HEK293 (cell line): ENCODE results near the gene PIEZO1.

Experiments used
- CTCF ChIA-PET: fragments of 350-600 bp; formaldehyde crosslinking; extraction: SDS; loops from one replicate; lab custom pipeline; 2021; ENCODE audit warnings: antibody characterized with exemption; lab: Yijun Ruan, JAX
- POLR2A ChIA-PET: fragments of 300-600 bp; formaldehyde crosslinking; extraction: SDS; loops from one replicate; lab custom pipeline; 2020; ENCODE audit warnings: antibody characterized with exemption, inconsistent platforms; lab: Yijun Ruan, JAX
- H3K27ac ChIP-seq: fragments of 200-500 bp; sonication (Bioruptor generic); 2 replicates; pipeline ENCODE4 v1.5.1; 2014; ENCODE audit warnings: low read depth, low read length, control low read depth, inconsistent platforms; ENCODE audit errors: extremely low read depth
- H3K36me3 ChIP-seq, 2 experiments: fragments of 200-500 bp in 1 of 2; sonication (Bioruptor generic) in 1 of 2; 1 replicate in 1 of 2; 2 replicates in 1 of 2; pipeline ENCODE4 v1.5.1; 2014 to 2017; ENCODE audit warnings: inconsistent platforms in 2 of 2, low read length in 2 of 2; ENCODE audit not compliant: control insufficient read depth in 2 of 2, insufficient read depth in 1 of 2
- H3K4me1 ChIP-seq: fragments of 200-500 bp; sonication (Bioruptor generic); 2 replicates; pipeline ENCODE4 v1.5.1; 2014; ENCODE audit warnings: mild to moderate bottlenecking, low read length, inconsistent platforms; ENCODE audit not compliant: control insufficient read depth, insufficient read depth
- H3K4me3 ChIP-seq: 2 replicates; pipeline ENCODE4 v1.5.1; 2011; ENCODE audit warnings: low read depth, mild to moderate bottlenecking, control low read depth, low read length, moderate library complexity
- H3K9me3 ChIP-seq: fragments of 200-500 bp; sonication (Bioruptor generic); 2 replicates; pipeline ENCODE4 v1.5.1; 2014; ENCODE audit warnings: low read depth, low read length, inconsistent platforms; ENCODE audit not compliant: control insufficient read depth, insufficient read depth
- KLF1 ChIP-seq: fragments of 450-650 bp; formaldehyde crosslinking; IDR thresholded peaks from 2 replicates; pipeline ENCODE4 v1.5.1; 2016; ENCODE audit warnings: missing biosample characterization, missing genetic modification characterization
- KLF16 ChIP-seq: fragments of 450-650 bp; formaldehyde crosslinking; IDR thresholded peaks from 2 replicates; pipeline ENCODE4 v1.5.1; 2017; ENCODE audit warnings: missing biosample characterization, missing genetic modification characterization
- MEIS1 ChIP-seq: sonication (generic); formaldehyde crosslinking; IDR thresholded peaks from 2 replicates; pipeline ENCODE4 v1.8.1; 2022; ENCODE audit warnings: missing genetic modification reagents, mild to moderate bottlenecking, borderline replicate concordance
- SP2 ChIP-seq: fragments of 450-650 bp; formaldehyde crosslinking; IDR thresholded peaks from 2 replicates; pipeline ENCODE4 v1.5.1; 2016; ENCODE audit warnings: missing biosample characterization, missing genetic modification characterization
- ZNF140 ChIP-seq: fragments of 450-650 bp; formaldehyde crosslinking; IDR thresholded peaks from 2 replicates; pipeline ENCODE4 v1.5.1; 2016; ENCODE audit warnings: missing biosample characterization, missing genetic modification characterization
- ZNF146 ChIP-seq: fragments of 450-650 bp; formaldehyde crosslinking; IDR thresholded peaks from 2 replicates; pipeline ENCODE4 v1.5.1; 2016; ENCODE audit warnings: missing biosample characterization, missing genetic modification characterization
- ZNF174 ChIP-seq: fragments of 450-650 bp; formaldehyde crosslinking; IDR thresholded peaks from 2 replicates; pipeline ENCODE4 v1.5.0; 2017; ENCODE audit warnings: missing biosample characterization, mild to moderate bottlenecking, missing genetic modification characterization
- ZNF223 ChIP-seq: fragments of 450-650 bp; formaldehyde crosslinking; IDR thresholded peaks from 2 replicates; pipeline ENCODE4 v1.5.1; 2016; ENCODE audit warnings: missing biosample characterization, missing genetic modification characterization
- ZNF23 ChIP-seq: fragments of 450-650 bp; formaldehyde crosslinking; IDR thresholded peaks from 2 replicates; pipeline ENCODE4 v1.5.1; 2016; ENCODE audit warnings: missing biosample characterization, missing genetic modification characterization, borderline replicate concordance
- ZNF544 ChIP-seq: fragments of 450-650 bp; formaldehyde crosslinking; IDR thresholded peaks from 2 replicates; pipeline ENCODE4 v1.5.0; 2017; ENCODE audit warnings: missing biosample characterization, missing genetic modification characterization
- ZNF596 ChIP-seq: fragments of 450-650 bp; IDR thresholded peaks from 2 replicates; pipeline ENCODE4 v1.5.0; 2018; ENCODE audit warnings: missing biosample characterization, mild to moderate bottlenecking, missing genetic modification characterization, moderate library complexity
- ZNF660 ChIP-seq: fragments of 450-650 bp; IDR thresholded peaks from 2 replicates; pipeline ENCODE4 v1.5.1; 2018; ENCODE audit warnings: missing biosample characterization, mild to moderate bottlenecking, missing genetic modification characterization
- ZNF76 ChIP-seq: fragments of 450-650 bp; formaldehyde crosslinking; IDR thresholded peaks from 2 replicates; pipeline ENCODE4; 2016; ENCODE audit warnings: low read depth, missing biosample characterization, missing genetic modification characterization, borderline replicate concordance
- ZNF768 ChIP-seq: fragments of 450-650 bp; formaldehyde crosslinking; IDR thresholded peaks from 2 replicates; pipeline ENCODE4 v1.5.1; 2018; ENCODE audit warnings: missing biosample characterization, mild to moderate bottlenecking, missing genetic modification characterization
- ZNF791 ChIP-seq: fragments of 450-650 bp; formaldehyde crosslinking; IDR thresholded peaks from 2 replicates; pipeline ENCODE4 v1.5.1; 2016; ENCODE audit warnings: missing biosample characterization, missing genetic modification characterization
- ZNF843 ChIP-seq: fragments of 450-650 bp; formaldehyde crosslinking; IDR thresholded peaks from 2 replicates; pipeline ENCODE4 v1.5.1; 2016; ENCODE audit warnings: missing biosample characterization, missing genetic modification characterization
- ZSCAN30 ChIP-seq: fragments of 450-650 bp; IDR thresholded peaks from 2 replicates; pipeline ENCODE4 v1.5.1; 2018; ENCODE audit warnings: missing biosample characterization, mild to moderate bottlenecking, missing genetic modification characterization, moderate library complexity
- TF ChIP-seq, protein P1 (sequence below): fragments of 450-650 bp; formaldehyde crosslinking; IDR thresholded peaks from 2 replicates; pipeline ENCODE4 v1.5.1; 2016; ENCODE audit warnings: missing biosample characterization, missing genetic modification characterization
- TF ChIP-seq, protein P2 (sequence below): fragments of 450-650 bp; formaldehyde crosslinking; IDR thresholded peaks from 2 replicates; pipeline ENCODE4 v1.5.1; 2017; ENCODE audit warnings: missing biosample characterization, missing genetic modification characterization
- TF ChIP-seq, protein P3 (sequence below): fragments of 450-650 bp; IDR thresholded peaks from 2 replicates; pipeline ENCODE4 v1.5.1; 2018; ENCODE audit warnings: missing biosample characterization, missing genetic modification characterization
- TF ChIP-seq, protein P4 (sequence below): fragments of 450-650 bp; formaldehyde crosslinking; IDR thresholded peaks from 2 replicates; pipeline ENCODE4 v1.5.1; 2016; ENCODE audit warnings: missing biosample characterization, missing genetic modification characterization
- TF ChIP-seq, protein P5 (sequence below): fragments of 450-650 bp; formaldehyde crosslinking; conservative IDR thresholded peaks from 2 replicates; pipeline ENCODE4 v1.5.1; 2016; ENCODE audit warnings: low read depth, missing biosample characterization, missing genetic modification characterization
- TF ChIP-seq, protein P6 (sequence below): fragments of 450-650 bp; formaldehyde crosslinking; IDR thresholded peaks from 2 replicates; pipeline ENCODE4 v1.5.1; 2016; ENCODE audit warnings: missing biosample characterization, missing genetic modification characterization

The PIEZO1 gene

DNA sequence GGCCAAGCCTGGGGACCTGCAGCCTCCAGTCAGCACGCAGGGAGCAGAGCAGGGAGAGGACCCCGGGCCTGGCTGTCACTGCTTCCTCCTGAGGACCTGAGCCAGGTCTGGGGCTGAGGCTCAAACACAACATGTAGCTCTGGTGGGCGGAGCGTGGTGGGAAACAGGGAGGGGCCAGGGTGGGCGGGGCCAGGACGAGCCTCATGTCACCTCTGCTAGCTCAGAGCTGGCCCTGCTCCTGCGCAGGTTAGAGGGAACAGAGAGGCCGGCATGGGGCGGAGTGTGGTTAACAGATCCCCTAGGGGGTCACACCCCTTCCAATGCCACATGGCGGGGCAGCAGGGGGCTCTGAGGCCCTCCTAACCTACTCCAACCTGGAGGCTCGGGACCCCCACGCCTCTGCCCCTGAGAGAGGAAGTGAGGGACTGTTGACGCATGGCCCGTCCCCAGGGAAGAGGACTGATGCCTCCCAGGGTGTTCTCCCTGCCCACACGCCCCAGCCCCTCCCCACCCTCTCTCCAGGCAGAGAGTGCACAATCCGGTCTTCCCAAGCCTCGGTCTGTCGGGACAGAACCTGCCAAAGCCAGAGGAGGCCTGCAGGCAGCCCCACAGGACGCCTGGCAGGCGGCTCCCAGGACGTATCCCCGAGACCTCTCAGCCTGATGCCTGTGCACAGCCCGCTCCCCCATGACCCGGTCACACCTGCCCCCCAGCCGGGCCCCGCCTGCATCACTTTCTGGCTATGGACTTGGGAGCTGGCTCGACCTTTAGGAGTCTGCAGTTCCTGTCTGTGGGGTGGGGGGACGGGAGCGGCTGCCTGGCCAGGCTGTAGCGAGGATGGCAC, 15.2 kb downstream of the PIEZO1 start (continued):
- no peak for TF ChIP-seq ZNF140 (tag by site-specific recombination)
- TF ChIP-seq, protein P1, sequence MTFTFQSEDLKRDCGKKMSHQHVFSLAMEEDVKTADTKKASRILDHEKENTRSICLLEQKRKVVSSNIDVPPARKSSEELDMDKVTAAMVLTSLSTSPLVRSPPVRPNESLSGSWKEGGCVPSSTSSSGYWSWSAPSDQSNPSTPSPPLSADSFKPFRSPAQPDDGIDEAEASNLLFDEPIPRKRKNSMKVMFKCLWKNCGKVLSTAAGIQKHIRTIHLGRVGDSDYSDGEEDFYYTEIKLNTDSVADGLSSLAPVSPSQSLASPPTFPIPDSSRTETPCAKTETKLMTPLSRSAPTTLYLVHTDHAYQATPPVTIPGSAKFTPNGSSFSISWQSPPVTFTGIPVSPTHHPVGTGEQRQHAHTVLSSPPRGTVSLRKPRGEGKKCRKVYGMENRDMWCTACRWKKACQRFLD (tag by site-specific recombination) = no peak
- no peak for TF ChIP-seq ZNF791
- TF ChIP-seq KLF16 = 0 out of 2 replicates have a peak, but pooled peaks have one; percentile 17
- TF ChIP-seq ZNF843 (tag by site-specific recombination) = no peak
- TF ChIP-seq ZNF223 (tag by site-specific recombination) = no peak
- TF ChIP-seq ZNF768 (tag by site-specific recombination) = no peak
- no peak for TF ChIP-seq ZSCAN30 (tag by site-specific recombination)
- TF ChIP-seq MEIS1 = no peak
- no peak for TF ChIP-seq ZNF544 (tag by site-specific recombination)
- TF ChIP-seq ZNF660 (tag by site-specific recombination) = no peak
- TF ChIP-seq ZNF76 (tag by site-specific recombination) = no peak
- TF ChIP-seq ZNF146 (tag by site-specific recombination) = no peak
- TF ChIP-seq SP2 (tag by site-specific recombination) = peak; percentile 46
- no peak for TF ChIP-seq ZNF174 (tag by site-specific recombination)
- TF ChIP-seq KLF1 = peak; percentile 86
- no peak for TF ChIP-seq ZNF23 (tag by site-specific recombination)
- TF ChIP-seq, protein P2, sequence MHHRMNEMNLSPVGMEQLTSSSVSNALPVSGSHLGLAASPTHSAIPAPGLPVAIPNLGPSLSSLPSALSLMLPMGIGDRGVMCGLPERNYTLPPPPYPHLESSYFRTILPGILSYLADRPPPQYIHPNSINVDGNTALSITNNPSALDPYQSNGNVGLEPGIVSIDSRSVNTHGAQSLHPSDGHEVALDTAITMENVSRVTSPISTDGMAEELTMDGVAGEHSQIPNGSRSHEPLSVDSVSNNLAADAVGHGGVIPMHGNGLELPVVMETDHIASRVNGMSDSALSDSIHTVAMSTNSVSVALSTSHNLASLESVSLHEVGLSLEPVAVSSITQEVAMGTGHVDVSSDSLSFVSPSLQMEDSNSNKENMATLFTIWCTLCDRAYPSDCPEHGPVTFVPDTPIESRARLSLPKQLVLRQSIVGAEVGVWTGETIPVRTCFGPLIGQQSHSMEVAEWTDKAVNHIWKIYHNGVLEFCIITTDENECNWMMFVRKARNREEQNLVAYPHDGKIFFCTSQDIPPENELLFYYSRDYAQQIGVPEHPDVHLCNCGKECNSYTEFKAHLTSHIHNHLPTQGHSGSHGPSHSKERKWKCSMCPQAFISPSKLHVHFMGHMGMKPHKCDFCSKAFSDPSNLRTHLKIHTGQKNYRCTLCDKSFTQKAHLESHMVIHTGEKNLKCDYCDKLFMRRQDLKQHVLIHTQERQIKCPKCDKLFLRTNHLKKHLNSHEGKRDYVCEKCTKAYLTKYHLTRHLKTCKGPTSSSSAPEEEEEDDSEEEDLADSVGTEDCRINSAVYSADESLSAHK = no peak

DNA sequence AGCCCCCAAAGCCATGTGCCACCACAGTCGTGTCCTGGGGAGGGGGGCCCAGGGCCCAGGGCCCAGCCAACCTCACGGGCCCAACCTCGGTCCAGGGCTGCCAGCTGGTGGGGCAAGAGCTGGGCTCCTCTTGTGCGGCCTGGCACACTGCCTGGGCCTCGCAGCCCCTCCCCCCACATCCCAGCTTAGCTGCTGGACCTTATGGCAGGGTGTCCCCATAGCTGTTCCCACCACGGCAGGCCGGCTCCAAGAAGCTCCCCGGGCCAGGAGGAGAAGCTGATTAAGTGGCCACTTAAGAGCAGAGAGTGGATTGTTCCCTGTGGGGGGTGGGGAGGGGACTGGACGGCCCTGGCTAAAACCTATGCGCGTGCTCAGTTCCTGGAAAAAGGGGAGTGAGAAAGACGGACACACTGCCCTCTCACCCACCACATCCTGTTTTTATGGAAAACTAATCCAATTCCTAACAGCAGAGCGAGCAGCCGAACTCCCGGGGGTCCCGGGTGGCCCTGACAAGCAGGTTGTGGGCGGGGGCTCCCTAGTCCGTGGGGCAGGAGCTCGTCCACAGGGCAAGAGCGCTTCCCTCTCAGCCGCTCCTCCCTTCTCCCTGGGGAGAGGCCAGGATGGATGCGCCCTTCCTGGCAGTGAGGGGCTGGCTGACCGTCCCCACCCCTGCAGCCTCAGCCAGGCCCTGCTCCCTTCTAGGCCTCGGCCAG, 16.8 kb downstream of the PIEZO1 start:
- H3K4me3 ChIP-seq = no peak overlapping the region
- POLR2A ChIA-PET = interaction anchor here (6.8 kb wide), 1 partner anchor 14 kb away, joined by 97 read pairs; the partner anchor contains the start of gene PIEZO1
- no peak overlapping the region; the same call in 1 of the 2 replicates for H3K27ac ChIP-seq
- peaks cover 30% of the 10 kb centered on the region for H3K4me1 ChIP-seq
- CTCF ChIA-PET = interaction anchor here (0.6 to 9.2 kb wide), 3 partner anchors 18 to 31 kb away, joined by 3 to 58 read pairs (median 5); no protein-coding TSS in a partner anchor
- H3K9me3 ChIP-seq = no peaks in the 10 kb centered on the region
- H3K36me3 ChIP-seq = no peaks in the 10 kb centered on the region
- TF ChIP-seq, protein P3, sequence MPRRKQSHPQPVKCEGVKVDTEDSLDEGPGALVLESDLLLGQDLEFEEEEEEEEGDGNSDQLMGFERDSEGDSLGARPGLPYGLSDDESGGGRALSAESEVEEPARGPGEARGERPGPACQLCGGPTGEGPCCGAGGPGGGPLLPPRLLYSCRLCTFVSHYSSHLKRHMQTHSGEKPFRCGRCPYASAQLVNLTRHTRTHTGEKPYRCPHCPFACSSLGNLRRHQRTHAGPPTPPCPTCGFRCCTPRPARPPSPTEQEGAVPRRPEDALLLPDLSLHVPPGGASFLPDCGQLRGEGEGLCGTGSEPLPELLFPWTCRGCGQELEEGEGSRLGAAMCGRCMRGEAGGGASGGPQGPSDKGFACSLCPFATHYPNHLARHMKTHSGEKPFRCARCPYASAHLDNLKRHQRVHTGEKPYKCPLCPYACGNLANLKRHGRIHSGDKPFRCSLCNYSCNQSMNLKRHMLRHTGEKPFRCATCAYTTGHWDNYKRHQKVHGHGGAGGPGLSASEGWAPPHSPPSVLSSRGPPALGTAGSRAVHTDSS (tag by site-specific recombination) = no peak
- TF ChIP-seq, protein P4, sequence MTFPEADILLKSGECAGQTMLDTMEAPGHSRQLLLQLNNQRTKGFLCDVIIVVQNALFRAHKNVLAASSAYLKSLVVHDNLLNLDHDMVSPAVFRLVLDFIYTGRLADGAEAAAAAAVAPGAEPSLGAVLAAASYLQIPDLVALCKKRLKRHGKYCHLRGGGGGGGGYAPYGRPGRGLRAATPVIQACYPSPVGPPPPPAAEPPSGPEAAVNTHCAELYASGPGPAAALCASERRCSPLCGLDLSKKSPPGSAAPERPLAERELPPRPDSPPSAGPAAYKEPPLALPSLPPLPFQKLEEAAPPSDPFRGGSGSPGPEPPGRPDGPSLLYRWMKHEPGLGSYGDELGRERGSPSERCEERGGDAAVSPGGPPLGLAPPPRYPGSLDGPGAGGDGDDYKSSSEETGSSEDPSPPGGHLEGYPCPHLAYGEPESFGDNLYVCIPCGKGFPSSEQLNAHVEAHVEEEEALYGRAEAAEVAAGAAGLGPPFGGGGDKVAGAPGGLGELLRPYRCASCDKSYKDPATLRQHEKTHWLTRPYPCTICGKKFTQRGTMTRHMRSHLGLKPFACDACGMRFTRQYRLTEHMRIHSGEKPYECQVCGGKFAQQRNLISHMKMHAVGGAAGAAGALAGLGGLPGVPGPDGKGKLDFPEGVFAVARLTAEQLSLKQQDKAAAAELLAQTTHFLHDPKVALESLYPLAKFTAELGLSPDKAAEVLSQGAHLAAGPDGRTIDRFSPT (tag by site-specific recombination) = peak; percentile 20; the same call in 1 of the 2 replicates
- TF ChIP-seq, protein P5, sequence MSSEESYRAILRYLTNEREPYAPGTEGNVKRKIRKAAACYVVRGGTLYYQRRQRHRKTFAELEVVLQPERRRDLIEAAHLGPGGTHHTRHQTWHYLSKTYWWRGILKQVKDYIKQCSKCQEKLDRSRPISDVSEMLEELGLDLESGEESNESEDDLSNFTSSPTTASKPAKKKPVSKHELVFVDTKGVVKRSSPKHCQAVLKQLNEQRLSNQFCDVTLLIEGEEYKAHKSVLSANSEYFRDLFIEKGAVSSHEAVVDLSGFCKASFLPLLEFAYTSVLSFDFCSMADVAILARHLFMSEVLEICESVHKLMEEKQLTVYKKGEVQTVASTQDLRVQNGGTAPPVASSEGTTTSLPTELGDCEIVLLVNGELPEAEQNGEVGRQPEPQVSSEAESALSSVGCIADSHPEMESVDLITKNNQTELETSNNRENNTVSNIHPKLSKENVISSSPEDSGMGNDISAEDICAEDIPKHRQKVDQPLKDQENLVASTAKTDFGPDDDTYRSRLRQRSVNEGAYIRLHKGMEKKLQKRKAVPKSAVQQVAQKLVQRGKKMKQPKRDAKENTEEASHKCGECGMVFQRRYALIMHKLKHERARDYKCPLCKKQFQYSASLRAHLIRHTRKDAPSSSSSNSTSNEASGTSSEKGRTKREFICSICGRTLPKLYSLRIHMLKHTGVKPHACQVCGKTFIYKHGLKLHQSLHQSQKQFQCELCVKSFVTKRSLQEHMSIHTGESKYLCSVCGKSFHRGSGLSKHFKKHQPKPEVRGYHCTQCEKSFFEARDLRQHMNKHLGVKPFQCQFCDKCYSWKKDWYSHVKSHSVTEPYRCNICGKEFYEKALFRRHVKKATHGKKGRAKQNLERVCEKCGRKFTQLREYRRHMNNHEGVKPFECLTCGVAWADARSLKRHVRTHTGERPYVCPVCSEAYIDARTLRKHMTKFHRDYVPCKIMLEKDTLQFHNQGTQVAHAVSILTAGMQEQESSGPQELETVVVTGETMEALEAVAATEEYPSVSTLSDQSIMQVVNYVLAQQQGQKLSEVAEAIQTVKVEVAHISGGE = 0 out of 2 replicates have a peak, but pooled peaks have one; percentile 21
- TF ChIP-seq ZNF596 (tag by site-specific recombination) = no peak
- TF ChIP-seq, protein P6, sequence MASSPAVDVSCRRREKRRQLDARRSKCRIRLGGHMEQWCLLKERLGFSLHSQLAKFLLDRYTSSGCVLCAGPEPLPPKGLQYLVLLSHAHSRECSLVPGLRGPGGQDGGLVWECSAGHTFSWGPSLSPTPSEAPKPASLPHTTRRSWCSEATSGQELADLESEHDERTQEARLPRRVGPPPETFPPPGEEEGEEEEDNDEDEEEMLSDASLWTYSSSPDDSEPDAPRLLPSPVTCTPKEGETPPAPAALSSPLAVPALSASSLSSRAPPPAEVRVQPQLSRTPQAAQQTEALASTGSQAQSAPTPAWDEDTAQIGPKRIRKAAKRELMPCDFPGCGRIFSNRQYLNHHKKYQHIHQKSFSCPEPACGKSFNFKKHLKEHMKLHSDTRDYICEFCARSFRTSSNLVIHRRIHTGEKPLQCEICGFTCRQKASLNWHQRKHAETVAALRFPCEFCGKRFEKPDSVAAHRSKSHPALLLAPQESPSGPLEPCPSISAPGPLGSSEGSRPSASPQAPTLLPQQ (tag by site-specific recombination) = peak; percentile 78
